DND-41 (cell line): ENCODE data around the gene PTPN1.

Source experiments
- EZH2 ChIP-seq: IDR thresholded peaks from 3 replicates; pipeline ENCODE4 v1.6.1; 2012; ENCODE audit warnings: borderline replicate concordance, low read depth, mild to moderate bottlenecking, moderate library complexity, low read length, inconsistent platforms; ENCODE audit not compliant: severe bottlenecking
- TF ChIP-seq, protein P1 (sequence below): IDR thresholded peaks from 2 replicates; pipeline ENCODE4 v1.5.1; 2012; ENCODE audit warnings: borderline replicate concordance, low read length, moderate library complexity, mild to moderate bottlenecking; ENCODE audit not compliant: poor library complexity, severe bottlenecking; ENCODE audit errors: extremely low read depth

DNA sequence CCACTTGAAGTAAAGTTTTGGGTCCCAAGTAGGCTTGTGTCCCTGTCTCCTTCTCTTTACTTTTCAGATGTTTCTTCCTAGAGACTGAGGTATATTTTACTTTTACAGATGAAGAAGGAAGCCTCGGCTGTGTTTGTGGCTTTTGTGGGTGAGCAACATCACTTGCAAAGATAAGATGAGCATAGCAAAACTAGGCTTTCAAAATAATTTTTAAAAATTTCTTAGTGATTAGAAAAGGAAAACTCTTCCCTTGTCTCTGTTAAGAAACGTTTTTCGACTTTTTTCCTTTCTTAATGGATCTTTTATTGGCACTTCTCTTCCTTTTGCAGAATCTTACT is 7.6 kb downstream of the PTPN1 start:
- TF ChIP-seq, protein P1, sequence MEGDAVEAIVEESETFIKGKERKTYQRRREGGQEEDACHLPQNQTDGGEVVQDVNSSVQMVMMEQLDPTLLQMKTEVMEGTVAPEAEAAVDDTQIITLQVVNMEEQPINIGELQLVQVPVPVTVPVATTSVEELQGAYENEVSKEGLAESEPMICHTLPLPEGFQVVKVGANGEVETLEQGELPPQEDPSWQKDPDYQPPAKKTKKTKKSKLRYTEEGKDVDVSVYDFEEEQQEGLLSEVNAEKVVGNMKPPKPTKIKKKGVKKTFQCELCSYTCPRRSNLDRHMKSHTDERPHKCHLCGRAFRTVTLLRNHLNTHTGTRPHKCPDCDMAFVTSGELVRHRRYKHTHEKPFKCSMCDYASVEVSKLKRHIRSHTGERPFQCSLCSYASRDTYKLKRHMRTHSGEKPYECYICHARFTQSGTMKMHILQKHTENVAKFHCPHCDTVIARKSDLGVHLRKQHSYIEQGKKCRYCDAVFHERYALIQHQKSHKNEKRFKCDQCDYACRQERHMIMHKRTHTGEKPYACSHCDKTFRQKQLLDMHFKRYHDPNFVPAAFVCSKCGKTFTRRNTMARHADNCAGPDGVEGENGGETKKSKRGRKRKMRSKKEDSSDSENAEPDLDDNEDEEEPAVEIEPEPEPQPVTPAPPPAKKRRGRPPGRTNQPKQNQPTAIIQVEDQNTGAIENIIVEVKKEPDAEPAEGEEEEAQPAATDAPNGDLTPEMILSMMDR: no peak
- TF ChIP-seq EZH2: no peak
